PC-3 (cell line): ENCODE data around the gene C11orf86. TPM values are rescaled to one million over a fixed set of nuclear protein-coding genes. Genes with fewer than 3 reads are reported as not detected.

Experiments
- ATAC-seq: fragments of 200-7000 bp; cut with Tn5 transposase; 2 replicates; pipeline ENCODE4 v1.9.1; 2020; ENCODE audit warnings: mild to moderate bottlenecking, moderate library complexity
- BruUV-seq: library from RNA; stranded (reverse); fragments of 400-500 nt; replicated peaks from 2 replicates; lab custom pipeline; 2021; lab: Mats Ljungman, UMichigan
- CTCF ChIA-PET: fragments of 300-600 bp; sonication (Branson Sonifier 250); formaldehyde crosslinking; loops from one replicate; lab custom pipeline; 2022; ENCODE audit warnings: antibody characterized with exemption; lab: Charles Lee
- POLR2A ChIA-PET: fragments of 300-600 bp; sonication (Branson Sonifier 250); formaldehyde crosslinking; loops from one replicate; lab custom pipeline; 2022; ENCODE audit warnings: antibody characterized with exemption; ENCODE audit not compliant: unreplicated experiment; lab: Charles Lee
- DNase-seq: peaks from one replicate; pipeline ENCODE4 v3.0.0-alpha.2; 2015
- H2AFZ ChIP-seq: fragments of 300-600 bp; sonication (generic); 2 replicates; pipeline ENCODE4 v1.6.0; 2016; ENCODE audit warnings: antibody characterized with exemption, low read length
- H3F3A ChIP-seq: fragments of 300-600 bp; sonication (generic); one replicate; pipeline ENCODE4 v1.6.0; 2017; ENCODE audit warnings: antibody characterized with exemption, low read length, control low read depth, mild to moderate bottlenecking; ENCODE audit not compliant: unreplicated experiment
- H3K27ac ChIP-seq: fragments of 300-600 bp; sonication (generic); 2 replicates; pipeline ENCODE4 v1.5.1; 2016; ENCODE audit warnings: mild to moderate bottlenecking, low read length
- H3K27me3 ChIP-seq: fragments of 300-600 bp; sonication (generic); 2 replicates; pipeline ENCODE4 v1.6.1; 2016; ENCODE audit warnings: low read length, mixed read lengths
- H3K36me3 ChIP-seq: fragments of 300-600 bp; sonication (generic); 2 replicates; pipeline ENCODE4 v1.6.1; 2016; ENCODE audit warnings: low read depth, mixed run types, low read length, mixed read lengths
- H3K4me1 ChIP-seq: fragments of 300-600 bp; sonication (generic); 2 replicates; pipeline ENCODE4 v1.5.1; 2016; ENCODE audit warnings: low read length; ENCODE audit not compliant: insufficient read depth
- H3K4me2 ChIP-seq: fragments of 300-600 bp; sonication (generic); 2 replicates; pipeline ENCODE4 v1.6.0; 2016; ENCODE audit warnings: low read length
- H3K4me3 ChIP-seq: fragments of 300-600 bp; sonication (generic); 2 replicates; pipeline ENCODE4 v1.5.1; 2016; ENCODE audit warnings: mild to moderate bottlenecking, low read length, mixed read lengths
- H3K79me2 ChIP-seq: fragments of 300-600 bp; sonication (generic); 2 replicates; pipeline ENCODE4 v1.6.1; 2017; ENCODE audit warnings: low read length, mixed read lengths
- H3K9ac ChIP-seq: fragments of 300-600 bp; sonication (generic); 2 replicates; pipeline ENCODE4 v1.6.0; 2016; ENCODE audit warnings: mild to moderate bottlenecking, low read length
- H3K9me2 ChIP-seq: fragments of 300-600 bp; sonication (generic); replicated peaks from 2 replicates; pipeline ENCODE4 v1.6.1; 2016; ENCODE audit warnings: mixed run types, low read length, mixed read lengths
- H3K9me3 ChIP-seq: fragments of 300-600 bp; sonication (generic); 2 replicates; pipeline ENCODE4 v1.6.1; 2016; ENCODE audit warnings: low read length, mixed read lengths
- H4K20me1 ChIP-seq: fragments of 300-600 bp; sonication (generic); 2 replicates; pipeline ENCODE4 v1.6.1; 2016; ENCODE audit warnings: low read length, mixed read lengths
- CTCF ChIP-seq: fragments of 300-600 bp; sonication (generic); conservative IDR thresholded peaks from 2 replicates; pipeline ENCODE4 v1.5.1; 2017; ENCODE audit warnings: antibody characterized with exemption, low read depth, mild to moderate bottlenecking, low read length
- EZH2 ChIP-seq: fragments of 300-600 bp; sonication (generic); IDR thresholded peaks from one replicate; pipeline ENCODE4 v1.6.1; 2017; ENCODE audit warnings: antibody characterized with exemption, mild to moderate bottlenecking, low read length; ENCODE audit not compliant: unreplicated experiment
- EZH2phosphoT487 ChIP-seq: fragments of 300-600 bp; sonication (generic); IDR thresholded peaks from 2 replicates; pipeline ENCODE4 v1.6.1; 2018; ENCODE audit warnings: mild to moderate bottlenecking, antibody characterized with exemption, low read length, borderline replicate concordance
- intact Hi-C: fragments of 100-400 bp; cut with micrococcal nuclease; formaldehyde crosslinking; loops from 2 replicates; pipeline ENCODE4 v1.9.0; 2023
- total RNA-seq: library from RNA; depleted of rRNA; stranded (reverse); fragments of >200 nt; gene quantifications from 2 replicates; pipeline ENCODE4 v1.2.3, GENCODE V29; 2014

Gene C11orf86
- total RNA-seq, 1 experiment from 2014 or later = not detected

- H3K4me2 ChIP-seq = no peak overlapping the region
- no peak overlapping the region for H3K27ac ChIP-seq
- H3K4me1 ChIP-seq = no peaks in the 10 kb centered on the region
- no peaks in the 10 kb centered on the region for H3K36me3 ChIP-seq
- H3F3A ChIP-seq = no peaks in the 10 kb centered on the region
- no peaks in the 10 kb centered on the region for H3K27me3 ChIP-seq
- no peak overlapping the region for H2AFZ ChIP-seq
- H3K9me2 ChIP-seq = no peaks in the 10 kb centered on the region
- ATAC-seq = no peak
- H3K79me2 ChIP-seq = no peaks in the 10 kb centered on the region
- POLR2A ChIA-PET = no interaction called here
- no peaks in the 10 kb centered on the region for H3K9me3 ChIP-seq
- H4K20me1 ChIP-seq = no peaks in the 10 kb centered on the region
- no peak for TF ChIP-seq CTCF
- TF ChIP-seq EZH2phosphoT487 = no peak
- TF ChIP-seq EZH2 = no peak
- no peak overlapping the region for H3K4me3 ChIP-seq
- CTCF ChIA-PET = no interaction called here
- intact Hi-C loops = no loop called here
- H3K9ac ChIP-seq = no peak overlapping the region
- no TSS peak for BruUV-seq
- DNase-seq = no peak
Observed at GRCh38 chr11:67016550-67016949, 41.4 kb downstream of the C11orf86 start.

- TF ChIP-seq EZH2 (no peak), CTCF (no peak), EZH2phosphoT487 (no peak)
- ChIA-PET CTCF (interaction anchor here (1.2 kb wide), 1 partner anchor 140 kb away, joined by 7 read pairs; no protein-coding TSS in a partner anchor), POLR2A (no interaction called here)
- no peak overlapping the region for H3K9ac ChIP-seq
- no peaks in the 10 kb centered on the region for H3K27me3 ChIP-seq
- H3K9me3 ChIP-seq = no peaks in the 10 kb centered on the region
- intact Hi-C loops = no loop called here
- no peaks in the 10 kb centered on the region for H3K36me3 ChIP-seq
- H3F3A ChIP-seq = no peaks in the 10 kb centered on the region
- H3K9me2 ChIP-seq = no peaks in the 10 kb centered on the region
- H3K4me1 ChIP-seq = peaks cover 31% of the 10 kb centered on the region
- no peak overlapping the region for H3K4me2 ChIP-seq
- no peak overlapping the region for H2AFZ ChIP-seq
- BruUV-seq = no TSS peak
- no peaks in the 10 kb centered on the region for H3K79me2 ChIP-seq
- ATAC-seq (no peak), DNase-seq (no peak)
- H4K20me1 ChIP-seq = no peaks in the 10 kb centered on the region
- H3K27ac ChIP-seq = no peak overlapping the region
- H3K4me3 ChIP-seq = no peak overlapping the region
Observed at GRCh38 chr11:67020949-67021348, 45.8 kb downstream of the C11orf86 start.

- H3K9ac ChIP-seq = peak overlapping the region; percentile 25; the same call in 1 of the 2 replicates
- no peaks in the 10 kb centered on the region for H3K9me3 ChIP-seq
- peak overlapping the region; percentile 76 for H2AFZ ChIP-seq
- CTCF ChIA-PET = interaction anchor here (0.6 to 1.2 kb wide), 4 partner anchors 79 to 294 kb away, joined by 3 to 8 read pairs (median 6); no protein-coding TSS in a partner anchor
- peak; percentile 96 for DNase-seq
- H3K79me2 ChIP-seq = no peaks in the 10 kb centered on the region
- no peaks in the 10 kb centered on the region for H3F3A ChIP-seq
- no peak overlapping the region for H3K27ac ChIP-seq
- H4K20me1 ChIP-seq = no peaks in the 10 kb centered on the region
- peak overlapping the region; percentile 86 for H3K4me2 ChIP-seq
- BruUV-seq = no TSS peak
- POLR2A ChIA-PET = no interaction called here
- H3K4me1 ChIP-seq = peaks cover 31% of the 10 kb centered on the region
- peak overlapping the region; percentile 68 for H3K4me3 ChIP-seq
- TF ChIP-seq EZH2phosphoT487 (no peak), CTCF (0 out of 2 replicates have a peak, but pooled peaks have one; percentile 7), EZH2 (no peak)
- ATAC-seq = peak; percentile 45
- no peaks in the 10 kb centered on the region for H3K9me2 ChIP-seq
- intact Hi-C loops = no loop called here
- no peaks in the 10 kb centered on the region for H3K36me3 ChIP-seq
- H3K27me3 ChIP-seq = no peaks in the 10 kb centered on the region
Observed at GRCh38 chr11:67022341-67022933, 47.3 kb downstream of the C11orf86 start.
